ENCODE results near the gene EDEM2.
"Not testable (repeated sequence)": the region's sequence is repeated elsewhere in the genome, so short reads cannot be mapped to it uniquely, and the experiment has no call there.

Gene EDEM2

DNA sequence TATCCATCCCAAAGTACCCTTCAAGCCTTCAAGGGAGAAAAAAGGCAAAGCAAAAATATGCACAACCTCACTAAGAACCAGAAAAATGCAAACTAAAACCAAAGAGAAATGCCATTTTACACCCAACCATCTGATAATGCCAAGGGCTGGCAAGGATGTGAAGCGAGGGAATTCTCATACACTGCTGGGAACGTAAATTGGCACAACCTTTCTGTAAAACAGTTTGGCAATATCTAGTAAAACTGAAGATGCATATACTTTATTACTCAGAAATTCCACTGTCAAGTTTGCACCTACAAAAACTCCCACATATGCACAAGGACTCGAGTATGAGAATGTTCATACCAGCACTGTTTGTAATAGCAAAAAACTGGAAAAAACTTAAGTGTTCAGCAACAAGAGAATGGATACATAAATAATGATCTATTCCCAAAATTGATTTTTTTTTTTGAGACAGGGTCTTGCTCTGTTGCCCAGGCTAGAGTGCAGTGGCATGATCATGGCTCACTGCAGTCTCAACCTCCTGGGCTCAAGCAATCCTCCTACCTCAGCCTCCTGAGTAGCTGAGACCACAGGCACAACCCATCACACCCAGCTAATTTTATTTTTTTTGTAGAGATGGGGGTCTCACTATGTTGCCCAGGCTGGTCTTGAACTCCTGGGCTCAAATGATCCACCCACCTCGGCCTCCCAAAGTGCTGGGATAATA is 21.7 kb upstream of the EDEM2 start:
- DNase-seq, result not testable (repeated sequence)

GRCh38 chr20:35167787-35168186 is 20.7 kb upstream of the EDEM2 start:
- DNase-seq, result no peak

- no peak for DNase-seq
These were observed 19.2 kb upstream of the EDEM2 start for GRCh38 chr20:35166242-35166830.

- DNase-seq, result no peak
These were observed 18.4 kb upstream of the EDEM2 start for GRCh38 chr20:35165221-35166185.

DNA sequence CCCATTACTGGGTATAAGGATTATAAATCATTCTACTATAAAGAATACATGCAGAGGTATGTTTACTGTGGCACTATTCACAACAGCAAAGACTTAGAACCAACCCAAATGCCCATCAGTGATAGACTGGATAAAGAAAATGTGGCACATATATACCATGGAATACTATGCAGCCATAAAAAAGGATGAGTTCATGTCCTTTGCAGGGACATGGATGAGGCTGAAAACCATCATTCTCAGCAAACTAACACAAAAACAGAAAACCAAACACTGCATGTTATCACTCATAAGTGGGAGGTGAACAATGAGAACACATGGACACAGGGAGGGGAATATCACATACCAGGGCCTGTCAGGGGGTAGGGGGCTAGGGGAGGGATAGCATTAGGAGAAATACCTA is 17.4 kb upstream of the EDEM2 start:
- DNase-seq, result not testable (repeated sequence)

DNA sequence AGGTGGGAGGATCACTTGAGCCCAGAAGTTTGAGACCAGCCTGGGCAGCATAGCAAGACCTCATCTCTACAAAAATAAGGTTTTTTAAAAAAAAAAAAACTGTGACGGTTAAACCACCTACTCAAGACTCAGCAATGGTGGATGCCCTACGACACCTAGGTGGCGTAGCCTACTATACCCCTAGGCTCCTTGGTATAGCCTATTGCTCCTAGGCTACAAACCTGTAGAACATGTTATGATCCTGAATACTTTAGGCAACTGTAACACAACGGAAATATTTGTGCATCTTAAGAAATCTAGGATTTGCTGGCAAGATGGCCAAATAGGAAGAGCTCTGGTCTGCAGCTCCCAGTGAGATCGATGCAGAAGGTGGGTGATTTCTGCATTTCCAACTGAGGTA is 13.2 kb upstream of the EDEM2 start:
- not testable (repeated sequence) for DNase-seq

- DNase-seq, result no peak
These were observed 9.8 kb upstream of the EDEM2 start for GRCh38 chr20:35156978-35157377.

GRCh38 chr20:35155936-35156335 is 8.8 kb upstream of the EDEM2 start:
- no peak for DNase-seq

GRCh38 chr20:35151736-35152135 is 4.6 kb upstream of the EDEM2 start:
- no peak for DNase-seq

DNA sequence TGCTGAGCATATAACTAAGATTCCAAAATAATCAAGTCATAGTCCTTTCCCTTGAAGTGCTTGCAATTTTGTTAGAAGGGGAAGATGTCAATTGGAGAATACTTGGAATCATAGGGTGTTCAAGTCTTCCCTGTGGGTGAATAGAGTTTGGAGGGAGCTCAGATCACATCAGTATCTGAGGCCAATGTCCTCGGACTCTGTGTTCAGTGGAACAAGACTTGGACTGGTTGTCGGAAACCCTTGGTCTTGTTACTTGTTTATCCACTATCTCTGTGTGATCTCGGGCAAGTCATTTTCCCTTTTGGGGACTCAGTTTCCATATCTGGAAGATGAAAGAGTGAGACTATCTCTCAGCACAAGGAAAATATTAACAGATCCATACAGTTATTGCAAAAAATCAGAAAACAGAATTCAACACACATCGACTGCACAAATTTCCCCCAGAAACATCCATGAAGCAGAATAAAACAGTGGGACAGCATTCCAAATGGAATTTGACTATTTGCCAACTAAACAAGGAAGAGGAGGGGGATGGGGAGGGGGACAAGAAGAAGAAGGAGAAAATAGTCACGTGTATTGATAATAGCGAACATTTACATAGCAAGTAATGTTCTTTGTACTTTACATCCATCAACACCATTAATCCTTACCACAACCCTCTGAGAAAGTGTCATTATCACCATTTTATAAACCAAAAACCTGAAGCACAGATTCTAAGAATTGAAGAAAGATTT is 3.9 kb upstream of the EDEM2 start:
- no peak for DNase-seq

GRCh38 chr20:35147575-35148071 is 487 bp upstream of the EDEM2 start:
- peak; percentile 63 for DNase-seq

DNA sequence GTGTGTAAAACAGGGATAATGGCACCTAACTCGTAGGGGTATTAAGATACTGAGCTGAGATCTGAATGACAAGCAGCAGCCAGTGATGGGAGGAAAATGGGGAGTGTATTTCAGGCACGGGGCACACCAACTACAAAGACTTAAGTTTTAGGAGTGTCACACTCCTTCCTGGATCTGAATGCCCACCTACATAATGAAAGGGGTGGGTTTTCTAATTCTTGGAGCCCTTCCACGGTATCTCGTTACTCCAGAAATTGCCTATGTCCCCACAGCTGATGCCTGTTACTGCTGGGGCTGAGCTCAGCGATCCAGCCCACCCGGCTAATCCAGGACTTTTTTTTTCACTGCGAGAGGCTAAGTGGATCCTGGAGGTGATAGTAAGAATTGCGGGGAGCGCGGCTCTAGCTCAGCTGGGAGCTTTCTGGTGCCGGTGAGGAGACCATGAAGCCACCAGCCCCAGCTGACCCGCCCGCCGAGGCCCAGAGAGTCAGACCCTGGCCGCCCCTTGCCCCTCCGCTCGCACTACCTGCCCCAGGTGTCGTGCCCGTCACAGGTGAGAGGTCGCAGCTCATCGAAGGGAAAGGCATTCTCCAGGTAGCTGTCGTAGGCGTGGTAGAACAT is 727 bp downstream of the EDEM2 start:
- peak; percentile 61 for DNase-seq

DNA sequence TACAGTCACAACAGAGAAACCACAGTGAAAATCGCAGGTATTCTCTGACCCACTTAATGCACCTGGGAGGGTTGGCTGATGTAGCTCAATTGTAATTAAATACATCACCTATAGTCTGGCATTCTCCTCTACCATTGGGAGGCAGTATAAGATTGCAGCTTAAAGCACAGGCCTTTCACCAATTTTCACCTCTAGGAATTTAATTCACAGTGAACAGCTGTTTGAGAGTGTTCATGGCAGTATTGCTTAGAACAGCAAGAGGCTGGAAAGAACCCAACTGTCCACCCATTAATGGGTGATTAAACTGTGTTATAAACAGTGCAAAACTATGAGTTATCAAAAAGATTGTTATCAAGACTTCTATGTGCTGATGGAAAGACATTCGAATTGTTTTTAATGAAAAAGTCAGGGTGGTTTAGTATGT is 2.0 kb downstream of the EDEM2 start:
- DNase-seq, result peak; percentile 85

DNA sequence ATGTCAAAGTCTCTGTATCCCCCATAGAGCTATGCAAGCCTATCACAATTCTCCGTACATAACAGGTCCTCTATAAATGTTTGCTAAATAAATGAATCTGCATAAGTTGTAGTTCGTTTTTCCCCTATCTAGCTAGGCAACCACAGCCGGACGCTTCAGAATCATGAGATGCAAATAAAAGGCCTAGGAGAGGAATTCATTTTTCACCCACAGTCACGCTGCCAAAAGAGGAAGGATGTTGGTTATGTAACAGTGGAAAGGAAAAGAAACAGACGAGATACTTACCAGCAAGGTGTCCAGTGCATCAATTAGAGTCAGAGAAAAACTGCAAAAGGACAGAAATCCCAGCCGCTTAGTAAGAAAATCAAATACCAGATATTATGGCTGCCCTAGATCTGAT is 2.4 kb downstream of the EDEM2 start:
- DNase-seq, result no peak

DNA sequence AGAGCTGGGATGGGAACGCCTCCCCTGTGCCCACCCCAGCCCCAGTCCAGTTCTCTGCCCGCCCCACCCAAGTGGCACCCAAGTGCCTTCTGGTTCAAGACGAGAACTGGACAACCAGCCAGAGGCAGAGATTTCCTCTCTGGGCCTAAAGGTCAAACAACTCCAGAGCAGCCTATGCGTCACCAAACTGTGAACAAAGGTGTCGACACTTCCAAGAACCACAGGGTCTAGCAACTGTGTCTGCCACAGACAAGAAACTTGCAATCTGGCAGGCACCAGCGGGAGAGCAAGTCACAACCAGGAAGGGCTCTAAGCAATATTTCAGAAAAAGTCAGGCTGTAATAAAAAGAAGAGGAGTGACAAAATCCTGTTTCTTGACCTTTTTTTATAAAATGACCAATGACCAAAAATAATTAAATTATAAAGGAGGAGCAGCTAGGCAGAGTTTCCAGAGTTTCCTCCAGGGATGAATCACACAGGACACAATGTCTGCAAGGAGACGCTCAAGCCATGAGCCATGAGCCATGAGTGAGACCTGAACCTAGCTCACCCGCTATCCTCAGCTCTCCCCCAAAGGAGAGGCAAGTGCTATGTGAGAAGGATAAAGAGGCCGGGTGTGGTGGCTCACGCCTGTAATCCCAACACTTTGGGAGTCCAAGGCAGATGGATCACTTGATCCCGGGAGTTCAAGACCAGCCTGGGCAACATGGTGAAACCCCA is 11.1 kb downstream of the EDEM2 start:
- no peak for DNase-seq

DNA sequence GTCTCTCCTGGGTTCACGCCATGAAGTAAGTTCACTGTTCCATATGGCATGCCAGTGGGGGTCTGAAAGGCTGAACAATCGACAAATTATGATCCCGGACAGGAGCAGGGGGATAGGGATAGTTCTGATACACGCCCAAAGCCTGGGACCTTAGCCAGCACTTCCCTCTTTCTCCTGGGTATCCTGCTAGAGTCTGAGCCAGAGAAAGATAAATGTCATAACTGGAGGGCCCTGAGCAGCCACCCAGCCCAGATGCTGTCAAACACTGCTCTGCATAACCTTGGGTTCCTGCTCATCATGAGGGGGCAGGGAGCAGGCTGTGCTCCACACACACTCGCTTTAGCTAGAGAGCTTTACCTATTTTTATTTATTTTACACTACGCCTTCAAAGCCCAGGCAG is 12.3 kb downstream of the EDEM2 start:
- DNase-seq, result no peak

DNA sequence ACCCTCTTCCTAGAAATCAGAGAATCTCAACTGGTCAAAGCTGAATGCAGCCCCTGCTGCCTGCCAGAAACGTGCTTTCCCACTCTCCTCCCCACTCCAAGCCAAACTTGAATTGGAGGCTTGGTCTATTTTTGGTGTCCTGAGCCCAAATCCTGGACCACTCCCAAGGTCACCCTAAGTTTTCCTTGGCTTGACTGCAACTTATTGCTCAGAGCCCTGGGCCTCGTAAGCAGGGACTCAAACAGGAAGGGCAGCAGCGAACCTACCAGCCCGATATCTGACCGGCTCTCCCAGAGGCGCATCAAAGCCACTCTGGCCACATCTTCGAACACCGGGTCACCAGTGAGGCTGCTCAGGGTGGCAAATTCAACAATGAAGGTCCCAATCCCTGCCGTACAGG is 12.7 kb downstream of the EDEM2 start:
- DNase-seq, result no peak

DNA sequence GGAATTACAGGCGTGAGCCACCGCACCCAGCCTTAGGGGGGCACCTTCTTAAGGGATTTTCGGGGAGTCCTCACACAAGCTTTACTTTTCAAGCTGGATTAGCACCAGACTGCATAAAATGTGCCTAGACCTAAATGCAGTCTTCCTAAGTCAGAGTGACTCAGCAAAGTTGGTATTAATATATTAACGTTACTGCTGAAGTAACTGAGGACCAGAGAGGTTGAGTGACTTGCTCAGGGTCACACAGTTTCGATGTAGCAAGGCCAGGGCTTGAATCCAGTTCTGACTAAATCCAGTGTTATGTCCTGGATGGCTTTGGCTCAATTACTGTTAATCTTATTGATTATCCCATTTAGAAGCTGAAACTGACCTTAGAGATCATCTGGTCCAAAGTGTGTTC is 13.4 kb downstream of the EDEM2 start:
- DNase-seq, result no peak

DNA sequence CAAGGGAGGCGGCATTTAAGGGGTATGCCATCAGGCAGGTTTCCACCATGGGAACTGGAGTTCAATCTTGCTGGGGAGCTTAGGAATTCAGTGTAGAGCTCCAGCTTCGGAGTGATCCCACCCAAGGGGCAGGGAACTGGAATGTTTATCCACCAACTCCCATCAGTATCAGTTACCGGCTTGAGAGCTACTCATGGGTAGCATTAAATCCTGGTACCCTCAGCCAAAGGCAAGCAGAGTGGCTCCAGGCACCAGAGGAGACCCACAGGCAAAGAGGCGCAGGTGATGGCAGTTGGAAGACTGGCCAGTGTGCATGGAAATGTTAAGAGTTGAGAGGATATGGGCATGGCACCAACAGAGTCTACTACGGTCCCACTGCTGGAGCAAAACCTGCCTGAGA is 14.1 kb downstream of the EDEM2 start:
- DNase-seq, result no peak

DNA sequence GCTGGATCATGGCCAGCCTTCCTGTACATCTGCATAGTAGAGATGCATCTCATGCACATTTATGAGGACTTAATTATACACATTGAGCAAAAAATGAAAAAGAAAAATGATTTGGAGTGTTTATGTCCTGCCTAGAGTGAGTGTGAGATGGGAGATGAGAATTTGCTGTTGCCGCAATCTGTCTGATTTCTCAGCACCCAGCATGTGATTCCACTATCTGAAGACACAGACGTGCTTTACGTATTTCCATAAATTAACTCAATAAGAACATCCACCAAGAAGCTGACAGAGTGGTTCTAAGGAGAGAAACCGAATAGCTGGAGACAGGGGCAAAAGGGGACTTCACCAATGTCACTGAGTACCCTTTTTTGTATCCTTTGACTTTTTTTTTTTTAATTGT is 15.2 kb downstream of the EDEM2 start:
- DNase-seq, result no peak

- peak; percentile 61 for DNase-seq
These were observed 17.5 kb downstream of the EDEM2 start for GRCh38 chr20:35129647-35130069.

GRCh38 chr20:35125753-35126152 is 21.4 kb downstream of the EDEM2 start:
- DNase-seq, result no peak

Data from NCI-H69 (cell line).